HG03342 (cell line): ENCODE data around the gene INTS6.

Experiments
- ATAC-seq: cut with Tn5 transposase; IDR thresholded peaks from one replicate; pipeline ENCODE4 v1.9.1; 2021; ENCODE audit warnings: mild to moderate bottlenecking, moderate library complexity; ENCODE audit not compliant: unreplicated experiment

INTS6 gene

DNA sequence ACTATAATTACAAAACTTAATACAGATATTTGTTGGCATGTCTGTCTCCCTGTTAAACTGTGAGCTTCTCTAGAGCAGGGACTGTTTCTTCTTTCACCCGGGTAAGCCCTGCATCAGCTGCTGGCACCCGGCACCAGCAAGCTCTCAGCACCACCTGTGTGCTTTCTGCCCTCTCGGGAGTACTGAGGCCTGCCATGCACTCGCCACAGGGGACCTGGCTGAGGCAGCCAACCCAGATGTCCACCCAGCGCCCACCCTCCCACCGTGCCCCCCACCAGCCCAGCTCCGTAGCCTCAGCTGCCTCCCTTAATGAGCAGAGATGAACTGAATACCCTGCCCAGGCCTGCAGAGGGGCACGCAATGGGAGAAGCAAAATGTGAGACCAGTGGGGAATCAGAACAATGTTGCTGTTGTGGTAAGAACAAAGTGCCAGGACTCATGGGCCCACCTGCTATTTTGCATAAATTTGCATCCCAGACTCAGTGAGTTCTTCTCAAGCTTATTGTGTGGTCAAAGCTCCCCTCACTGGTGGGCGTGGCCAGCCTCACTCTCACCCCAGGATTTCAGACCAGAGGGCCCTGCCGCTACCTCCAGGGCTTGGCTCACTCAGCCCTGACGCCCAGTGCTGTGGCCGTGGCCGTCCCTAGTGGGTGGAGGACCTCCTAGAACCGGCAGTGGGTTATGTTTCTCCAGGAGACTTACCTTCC lies 128.0 kb downstream of the INTS6 start:
- peak; percentile 80 for ATAC-seq

DNA sequence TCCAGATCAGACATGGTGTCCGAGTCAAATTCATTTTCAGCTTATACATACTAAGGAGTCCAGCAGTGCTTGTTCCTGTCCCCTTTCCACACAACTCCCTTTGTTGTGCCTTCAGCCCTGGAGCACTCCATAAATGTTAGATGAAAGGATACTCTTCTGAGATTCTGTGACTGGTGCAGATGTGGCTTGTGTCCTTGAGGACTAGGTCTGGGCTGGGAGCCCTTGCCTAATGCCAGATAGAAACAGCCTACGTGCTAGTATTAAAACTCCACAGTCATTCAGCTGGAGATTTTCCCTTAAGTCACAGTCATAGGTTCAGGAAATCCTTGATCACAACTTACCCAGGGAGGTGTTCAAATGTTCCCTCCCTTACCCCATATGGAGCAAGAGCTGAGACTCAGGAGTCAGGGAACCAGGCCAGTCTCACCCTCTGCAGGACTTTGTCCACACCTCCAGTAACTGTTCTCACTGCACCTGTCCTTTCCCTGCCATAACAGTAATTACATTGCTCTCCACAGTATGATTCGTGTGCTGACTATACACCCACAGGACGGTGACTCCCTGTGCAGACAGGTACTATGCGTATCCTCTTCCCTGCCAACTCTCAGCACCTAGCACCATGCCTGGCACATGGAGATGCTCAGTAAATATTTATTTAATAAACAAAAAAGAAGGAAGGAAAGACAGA lies 128.9 kb downstream of the INTS6 start:
- no peak for ATAC-seq

GRCh38 chr13:51322826-51323225 lies 130.0 kb downstream of the INTS6 start:
- ATAC-seq, result no peak

GRCh38 chr13:51321836-51322235 lies 131.0 kb downstream of the INTS6 start:
- ATAC-seq, result no peak

GRCh38 chr13:51318876-51319275 lies 134.0 kb downstream of the INTS6 start:
- ATAC-seq, result no peak

- no peak for ATAC-seq
Measured at GRCh38 chr13:51318015-51318414, 134.8 kb downstream of the INTS6 start.

DNA sequence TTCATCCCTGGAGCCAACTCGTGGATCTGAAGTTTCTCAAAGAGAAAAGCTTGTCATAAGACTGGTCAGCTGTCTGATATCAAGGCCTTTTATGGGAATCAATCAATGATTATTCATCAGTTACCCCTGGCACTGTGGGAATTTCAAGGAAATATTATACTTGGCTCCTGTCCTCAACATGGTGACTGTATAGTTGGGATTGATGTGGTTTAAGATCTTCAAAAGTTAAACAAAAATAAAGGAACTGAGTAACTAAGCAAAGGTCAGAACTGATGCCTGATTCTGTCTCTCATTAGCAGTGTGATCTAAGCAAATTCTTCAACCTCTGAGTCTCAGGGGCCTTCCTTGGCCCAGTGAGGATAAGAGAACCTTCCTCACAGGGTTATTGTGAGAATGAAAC lies 135.6 kb downstream of the INTS6 start:
- no peak for ATAC-seq

GRCh38 chr13:51313619-51314018 lies 139.2 kb downstream of the INTS6 start:
- ATAC-seq, result no peak

DNA sequence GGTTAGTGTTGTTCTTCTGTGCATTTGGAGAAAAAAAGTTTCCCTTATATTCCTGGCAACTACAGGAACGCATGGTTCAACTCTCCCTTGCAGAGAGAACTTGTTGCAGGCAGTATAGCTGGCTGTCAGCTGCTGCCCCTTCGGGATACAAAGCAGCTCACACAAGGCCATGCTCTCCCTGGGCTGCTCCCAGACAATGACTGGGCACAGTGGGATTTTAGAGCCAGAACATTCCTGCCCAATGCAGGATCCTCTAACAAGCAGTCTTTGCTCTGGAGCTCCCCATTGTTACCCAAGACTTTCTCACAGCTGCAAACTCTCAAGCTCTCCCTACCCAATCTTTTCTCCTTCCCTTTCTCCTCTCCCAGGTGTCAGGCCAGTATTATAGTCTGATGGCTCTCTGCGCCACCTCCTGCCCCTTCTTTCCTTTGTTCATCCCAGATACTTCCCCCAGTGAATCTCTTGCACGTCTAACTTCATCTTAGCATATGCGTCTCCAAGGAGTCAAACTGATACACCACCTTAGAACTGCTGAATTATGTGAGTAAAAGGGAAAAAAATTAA lies 140.8 kb downstream of the INTS6 start:
- no peak for ATAC-seq
